Measurements from ENCODE around the gene AOX1.
"Not testable (repeated sequence)": the region's sequence is repeated elsewhere in the genome, so short reads cannot be mapped to it uniquely, and the experiment has no call there.

Gene AOX1

DNA sequence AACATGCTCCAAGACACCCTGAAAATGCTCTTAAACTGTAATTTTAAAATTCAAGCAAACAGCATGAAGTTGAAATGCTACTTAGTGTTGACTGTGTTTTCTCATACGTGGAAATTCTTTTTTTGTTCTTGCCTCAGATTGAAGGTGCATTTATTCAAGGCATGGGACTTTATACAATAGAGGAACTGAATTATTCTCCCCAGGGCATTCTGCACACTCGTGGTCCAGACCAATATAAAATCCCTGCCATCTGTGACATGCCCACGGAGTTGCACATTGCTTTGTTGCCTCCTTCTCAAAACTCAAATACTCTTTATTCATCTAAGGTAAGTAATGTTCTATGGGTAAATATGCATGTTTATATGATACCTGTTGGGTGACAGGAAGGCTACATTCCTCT, 82.7 kb downstream of the AOX1 start:
- no peak overlapping the region for H2AFZ ChIP-seq (ENCODE audit: low read depth, low read length)
- H3K4me1 ChIP-seq (ENCODE audit: insufficient read depth, low read length): no peaks in the 10 kb centered on the region
- no peaks in the 10 kb centered on the region for H3K36me3 ChIP-seq (ENCODE audit: insufficient read depth, low read length)
- no peak overlapping the region for H3K4me3 ChIP-seq (ENCODE audit: low read length)
- no peaks in the 10 kb centered on the region for H3K9me3 ChIP-seq (ENCODE audit: low read length)
- H3K27me3 ChIP-seq (ENCODE audit: insufficient read depth, low read length): no peaks in the 10 kb centered on the region

DNA sequence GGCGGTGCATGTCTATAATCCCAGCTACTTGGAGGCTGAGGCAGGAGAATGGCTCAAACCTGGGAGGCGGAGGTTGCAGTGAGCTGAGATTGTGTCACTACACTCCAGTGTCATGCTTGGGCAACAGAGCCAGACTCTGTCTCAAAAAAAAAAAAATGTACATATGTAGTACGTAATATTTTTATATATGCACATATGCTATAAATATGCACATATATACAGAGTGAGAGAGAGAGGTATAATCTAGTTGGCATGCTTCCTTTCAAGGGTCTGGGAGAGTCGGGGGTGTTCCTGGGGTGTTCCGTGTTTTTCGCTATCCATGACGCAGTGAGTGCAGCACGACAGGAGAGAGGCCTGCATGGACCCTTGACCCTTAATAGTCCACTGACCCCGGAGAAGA, 83.5 kb downstream of the AOX1 start:
- Histone ChIP-seq H3K27me3 (ENCODE audit: insufficient read depth, low read length) (no peaks in the 10 kb centered on the region), H3K4me1 (ENCODE audit: insufficient read depth, low read length) (no peaks in the 10 kb centered on the region), H3K4me3 (ENCODE audit: low read length) (no peak overlapping the region), H2AFZ (ENCODE audit: low read depth, low read length) (no peak overlapping the region), H3K36me3 (ENCODE audit: insufficient read depth, low read length) (no peaks in the 10 kb centered on the region), H3K9me3 (ENCODE audit: low read length) (no peaks in the 10 kb centered on the region)

DNA sequence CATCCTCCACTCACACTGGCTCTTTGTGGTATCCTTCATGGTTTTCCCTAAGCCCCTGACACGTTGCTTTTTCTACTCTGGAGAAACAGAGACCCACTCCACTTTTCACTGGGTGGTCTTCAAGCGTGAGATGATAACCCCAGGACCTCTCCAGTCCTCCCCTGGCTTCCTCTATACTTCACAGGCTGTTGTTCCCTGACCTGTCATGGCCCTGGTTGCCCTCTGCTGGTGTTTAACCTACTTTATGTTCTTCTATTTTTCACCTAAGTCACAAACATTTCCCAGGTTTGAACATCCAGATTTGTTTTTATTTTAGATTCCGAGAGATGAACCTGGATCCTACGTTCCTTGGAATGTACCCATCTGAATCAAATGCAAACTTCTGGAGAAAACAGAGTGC, 84.5 kb downstream of the AOX1 start:
- Histone ChIP-seq H3K27me3 (ENCODE audit: insufficient read depth, low read length) (no peaks in the 10 kb centered on the region), H3K36me3 (ENCODE audit: insufficient read depth, low read length) (no peaks in the 10 kb centered on the region), H2AFZ (ENCODE audit: low read depth, low read length) (no peak overlapping the region), H3K9me3 (ENCODE audit: low read length) (no peaks in the 10 kb centered on the region), H3K4me3 (ENCODE audit: low read length) (no peak overlapping the region), H3K4me1 (ENCODE audit: insufficient read depth, low read length) (no peaks in the 10 kb centered on the region)

DNA sequence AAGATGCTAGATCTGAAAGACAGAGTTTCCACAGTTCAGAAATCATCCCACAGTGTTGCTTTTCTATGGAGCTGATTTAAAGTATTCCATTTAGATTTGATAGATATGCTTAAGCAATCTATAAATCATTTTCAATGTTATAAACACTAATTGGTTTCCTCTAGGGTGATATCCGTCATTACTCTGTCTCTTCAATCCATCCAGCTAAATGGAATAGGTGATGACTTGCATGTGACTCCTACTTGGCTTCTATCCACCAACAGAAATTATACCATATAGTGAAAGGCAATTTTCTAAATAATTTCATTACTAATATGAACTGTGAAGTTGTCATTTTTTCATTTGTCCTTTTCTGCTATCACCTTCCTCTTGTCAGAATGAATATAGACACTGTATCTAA, 84.9 kb downstream of the AOX1 start:
- Histone ChIP-seq H3K9me3 (ENCODE audit: low read length) (no peaks in the 10 kb centered on the region), H3K27me3 (ENCODE audit: insufficient read depth, low read length) (no peaks in the 10 kb centered on the region), H3K4me3 (ENCODE audit: low read length) (no peak overlapping the region), H2AFZ (ENCODE audit: low read depth, low read length) (no peak overlapping the region), H3K4me1 (ENCODE audit: insufficient read depth, low read length) (no peaks in the 10 kb centered on the region), H3K36me3 (ENCODE audit: insufficient read depth, low read length) (no peaks in the 10 kb centered on the region)

DNA sequence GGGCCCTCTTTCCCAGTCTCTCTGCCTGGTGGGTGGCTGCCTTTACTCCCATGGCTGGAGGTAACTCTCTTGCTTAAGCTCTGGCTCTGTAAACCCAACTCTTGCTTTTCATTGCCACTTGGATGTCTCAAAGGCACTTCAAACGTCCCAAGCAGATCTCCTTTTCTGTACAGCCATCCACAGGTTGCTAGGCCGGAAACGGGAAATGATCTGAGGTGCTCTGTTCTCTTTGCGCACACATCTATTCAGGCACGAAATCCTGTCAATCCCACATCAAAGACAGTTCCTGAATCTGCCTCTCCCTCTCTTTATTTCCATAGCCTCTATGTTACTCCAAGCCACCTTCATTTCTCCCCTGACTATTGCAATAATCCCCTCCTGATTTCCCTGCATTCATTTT, 87.4 kb downstream of the AOX1 start:
- H3K27me3 ChIP-seq (ENCODE audit: insufficient read depth, low read length): no peaks in the 10 kb centered on the region
- H2AFZ ChIP-seq (ENCODE audit: low read depth, low read length): no peak overlapping the region
- no peak overlapping the region for H3K4me3 ChIP-seq (ENCODE audit: low read length)
- no peaks in the 10 kb centered on the region for H3K9me3 ChIP-seq (ENCODE audit: low read length)
- H3K4me1 ChIP-seq (ENCODE audit: insufficient read depth, low read length): no peaks in the 10 kb centered on the region
- no peaks in the 10 kb centered on the region for H3K36me3 ChIP-seq (ENCODE audit: insufficient read depth, low read length)

DNA sequence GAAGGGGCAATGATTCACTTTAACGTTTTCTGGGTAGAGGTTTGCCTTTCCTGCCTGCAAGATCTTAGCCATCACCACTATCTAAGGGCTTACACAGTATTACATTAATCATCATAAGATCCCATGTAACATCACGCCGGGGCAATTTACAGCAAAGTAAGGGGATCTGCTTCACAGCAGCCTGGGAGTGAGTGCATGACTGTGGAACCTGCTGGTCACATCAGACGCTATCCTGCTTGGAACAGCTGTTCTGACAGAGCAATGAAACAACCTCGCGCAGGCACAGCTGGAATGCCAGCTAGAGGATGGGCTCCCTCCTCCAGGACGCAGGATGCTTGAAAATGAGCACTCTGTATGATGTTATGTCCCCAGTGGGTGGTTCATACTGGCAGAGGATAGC, 89.0 kb downstream of the AOX1 start:
- no peak overlapping the region for H3K4me3 ChIP-seq (ENCODE audit: low read length)
- no peaks in the 10 kb centered on the region for H3K9me3 ChIP-seq (ENCODE audit: low read length)
- H3K36me3 ChIP-seq (ENCODE audit: insufficient read depth, low read length): no peaks in the 10 kb centered on the region
- H3K27me3 ChIP-seq (ENCODE audit: insufficient read depth, low read length): no peaks in the 10 kb centered on the region
- no peak overlapping the region for H2AFZ ChIP-seq (ENCODE audit: low read depth, low read length)
- H3K4me1 ChIP-seq (ENCODE audit: insufficient read depth, low read length): no peaks in the 10 kb centered on the region

DNA sequence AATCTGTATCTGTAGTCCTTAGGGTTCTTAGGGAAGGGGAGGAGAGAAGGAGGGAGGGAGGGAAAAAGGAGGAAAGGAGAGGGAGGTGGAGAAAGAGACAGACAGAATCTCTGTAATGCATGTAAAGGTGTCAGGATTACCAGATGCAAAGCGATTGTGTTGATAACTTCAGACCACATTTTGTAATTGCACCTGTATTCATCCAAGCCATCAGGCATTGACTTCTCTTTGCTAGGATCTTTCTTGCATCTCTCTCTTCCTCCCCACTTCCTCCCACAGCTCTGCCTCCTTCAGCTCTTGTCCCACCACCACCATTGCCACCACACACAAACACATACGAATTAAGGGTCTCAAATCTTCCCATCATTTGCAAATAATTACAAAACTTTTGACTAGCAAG, 91.4 kb downstream of the AOX1 start:
- H3K9me3 ChIP-seq (ENCODE audit: low read length): no peaks in the 10 kb centered on the region
- no peaks in the 10 kb centered on the region for H3K36me3 ChIP-seq (ENCODE audit: insufficient read depth, low read length)
- no peak overlapping the region for H3K4me3 ChIP-seq (ENCODE audit: low read length)
- H2AFZ ChIP-seq (ENCODE audit: low read depth, low read length): no peak overlapping the region
- no peaks in the 10 kb centered on the region for H3K27me3 ChIP-seq (ENCODE audit: insufficient read depth, low read length)
- H3K4me1 ChIP-seq (ENCODE audit: insufficient read depth, low read length): no peaks in the 10 kb centered on the region

DNA sequence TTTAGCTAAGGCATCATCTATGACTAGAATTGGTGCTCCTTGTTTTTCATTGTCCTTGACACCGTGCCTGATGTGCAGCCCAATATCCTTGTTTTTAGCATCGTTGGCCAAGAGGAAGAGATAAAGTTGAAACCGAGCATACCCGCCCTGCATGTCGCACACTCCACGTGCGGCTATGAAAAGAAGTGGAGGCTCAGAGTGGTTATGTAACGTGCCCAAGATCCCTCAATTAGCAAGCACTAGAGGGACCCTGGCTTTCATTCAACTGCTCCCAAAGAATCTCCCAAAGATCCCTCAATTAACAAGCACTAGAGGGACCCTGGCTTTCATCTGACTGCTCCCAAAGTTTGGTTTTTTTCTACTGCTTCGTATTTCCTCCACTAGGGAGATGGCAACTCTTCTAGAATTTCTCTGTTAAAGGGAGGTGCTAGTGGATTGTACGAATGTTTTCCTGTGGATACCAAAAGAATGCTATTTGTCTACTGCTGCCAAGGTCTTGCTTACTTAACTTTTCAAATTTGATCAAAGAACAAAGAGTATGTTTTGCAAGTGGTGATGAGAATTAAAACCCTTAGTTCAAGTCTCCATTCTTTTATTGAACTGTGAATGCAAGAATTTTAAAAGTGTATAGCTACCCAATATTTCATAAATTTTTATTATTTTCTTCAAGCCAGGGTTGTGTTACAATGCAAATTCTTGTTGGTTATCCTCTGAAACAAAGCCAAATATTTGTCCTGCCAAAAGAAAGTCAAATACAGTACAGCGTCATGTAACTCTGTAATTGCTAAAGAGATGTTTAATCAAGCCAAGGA, 92.1 kb downstream of the AOX1 start:
- no peak overlapping the region for H3K4me3 ChIP-seq (ENCODE audit: low read length)
- no peaks in the 10 kb centered on the region for H3K36me3 ChIP-seq (ENCODE audit: insufficient read depth, low read length)
- H3K9me3 ChIP-seq (ENCODE audit: low read length): no peaks in the 10 kb centered on the region
- no peak overlapping the region for H2AFZ ChIP-seq (ENCODE audit: low read depth, low read length)
- H3K4me1 ChIP-seq (ENCODE audit: insufficient read depth, low read length): no peaks in the 10 kb centered on the region
- H3K27me3 ChIP-seq (ENCODE audit: insufficient read depth, low read length): no peaks in the 10 kb centered on the region

DNA sequence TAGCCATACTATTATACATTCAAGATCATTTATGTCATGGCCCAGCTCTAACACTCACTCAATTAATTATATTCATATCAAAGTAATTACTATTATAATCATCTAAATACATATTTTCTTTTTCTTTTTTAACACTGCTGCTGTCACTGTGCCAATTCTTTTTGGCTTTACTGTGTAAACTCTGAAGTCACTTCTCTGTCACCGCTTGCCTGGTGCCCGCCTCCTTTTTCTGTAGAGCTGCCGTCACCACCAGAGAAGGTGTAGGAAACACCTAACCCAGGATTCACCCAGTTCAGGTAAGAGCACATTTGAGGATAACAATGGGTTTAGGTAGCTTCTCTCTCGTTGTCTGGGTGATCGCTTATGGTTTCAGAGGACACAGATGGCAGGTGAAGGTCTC, 93.3 kb downstream of the AOX1 start:
- H3K4me3 ChIP-seq (ENCODE audit: low read length): no peak overlapping the region

DNA sequence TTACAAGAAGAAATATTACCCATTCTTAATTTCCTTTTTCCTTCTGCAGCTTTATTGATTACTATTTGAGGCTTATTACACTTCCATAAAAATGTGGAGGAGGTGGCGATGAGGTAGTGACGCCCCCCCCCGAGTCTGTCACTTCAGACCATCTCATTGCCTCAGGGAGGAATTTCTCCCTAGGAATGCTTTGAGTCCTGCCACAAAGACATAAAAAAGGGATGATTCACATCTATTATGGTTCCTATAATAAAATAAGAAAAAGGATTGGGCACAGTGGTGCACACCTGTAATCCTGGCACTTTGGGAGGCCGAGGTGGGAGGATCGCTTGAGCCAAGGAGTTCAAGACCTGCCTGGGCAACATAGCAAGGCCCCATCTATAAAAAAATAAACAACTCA, 93.7 kb downstream of the AOX1 start:
- Histone ChIP-seq H3K4me1 (ENCODE audit: insufficient read depth, low read length) (no peaks in the 10 kb centered on the region), H3K4me3 (ENCODE audit: low read length) (no peak overlapping the region), H3K27me3 (ENCODE audit: insufficient read depth, low read length) (no peaks in the 10 kb centered on the region), H3K9me3 (ENCODE audit: low read length) (no peaks in the 10 kb centered on the region), H3K36me3 (ENCODE audit: insufficient read depth, low read length) (no peaks in the 10 kb centered on the region), H2AFZ (ENCODE audit: low read depth, low read length) (no peak overlapping the region)

More for the DNA sequence above, 93.3 kb downstream of the AOX1 start:
- H3K27me3 ChIP-seq (ENCODE audit: insufficient read depth, low read length): no peaks in the 10 kb centered on the region
- no peaks in the 10 kb centered on the region for H3K9me3 ChIP-seq (ENCODE audit: low read length)
- H2AFZ ChIP-seq (ENCODE audit: low read depth, low read length): no peak overlapping the region
- no peaks in the 10 kb centered on the region for H3K4me1 ChIP-seq (ENCODE audit: insufficient read depth, low read length)
- no peaks in the 10 kb centered on the region for H3K36me3 ChIP-seq (ENCODE audit: insufficient read depth, low read length)

DNA sequence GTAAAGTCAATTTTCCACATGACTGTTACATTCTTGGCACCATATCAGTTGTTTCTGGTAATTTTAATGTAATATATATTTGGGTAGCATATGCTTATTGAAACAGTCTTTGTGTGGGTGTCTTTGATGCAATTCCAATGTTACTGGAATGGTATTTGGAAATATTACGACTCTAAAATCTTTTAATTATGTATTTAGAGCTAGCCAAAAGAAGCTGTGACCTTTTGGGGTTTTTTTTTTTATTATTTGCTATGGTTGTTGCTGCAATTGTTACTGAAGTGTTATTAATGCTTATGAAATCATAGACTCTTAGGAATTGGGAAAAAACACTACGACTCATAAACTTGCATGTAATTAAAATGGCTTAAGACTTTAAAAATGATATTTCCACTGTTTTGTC, 95.9 kb downstream of the AOX1 start:
- Histone ChIP-seq H3K4me3 (ENCODE audit: low read length) (no peak overlapping the region), H3K9me3 (ENCODE audit: low read length) (no peaks in the 10 kb centered on the region), H3K36me3 (ENCODE audit: insufficient read depth, low read length) (no peaks in the 10 kb centered on the region), H3K27me3 (ENCODE audit: insufficient read depth, low read length) (no peaks in the 10 kb centered on the region), H3K4me1 (ENCODE audit: insufficient read depth, low read length) (no peaks in the 10 kb centered on the region), H2AFZ (ENCODE audit: low read depth, low read length) (no peak overlapping the region)

DNA sequence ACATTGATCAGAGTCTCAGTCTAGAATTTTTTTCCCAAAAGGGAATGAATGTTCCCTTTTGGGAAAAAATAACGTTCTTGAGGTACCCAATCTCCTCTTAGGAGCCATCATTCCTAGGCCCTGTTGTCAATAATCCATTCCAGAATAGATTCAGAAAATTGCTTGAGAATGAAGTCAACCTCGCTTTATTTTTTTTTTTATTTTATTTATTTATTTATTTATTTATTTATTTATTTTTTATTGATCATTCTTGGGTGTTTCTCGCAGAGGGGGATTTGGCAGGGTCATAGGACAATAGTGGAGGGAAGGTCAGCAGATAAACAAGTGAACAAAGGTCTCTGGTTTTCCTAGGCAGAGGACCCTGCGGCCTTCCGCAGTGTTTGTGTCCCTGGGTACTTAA, 96.6 kb downstream of the AOX1 start:
- H3K36me3 ChIP-seq (ENCODE audit: insufficient read depth, low read length); H2AFZ ChIP-seq (ENCODE audit: low read depth, low read length); H3K4me1 ChIP-seq (ENCODE audit: insufficient read depth, low read length); H3K4me3 ChIP-seq (ENCODE audit: low read length); H3K9me3 ChIP-seq (ENCODE audit: low read length); H3K27me3 ChIP-seq (ENCODE audit: insufficient read depth, low read length): not testable (repeated sequence)

DNA sequence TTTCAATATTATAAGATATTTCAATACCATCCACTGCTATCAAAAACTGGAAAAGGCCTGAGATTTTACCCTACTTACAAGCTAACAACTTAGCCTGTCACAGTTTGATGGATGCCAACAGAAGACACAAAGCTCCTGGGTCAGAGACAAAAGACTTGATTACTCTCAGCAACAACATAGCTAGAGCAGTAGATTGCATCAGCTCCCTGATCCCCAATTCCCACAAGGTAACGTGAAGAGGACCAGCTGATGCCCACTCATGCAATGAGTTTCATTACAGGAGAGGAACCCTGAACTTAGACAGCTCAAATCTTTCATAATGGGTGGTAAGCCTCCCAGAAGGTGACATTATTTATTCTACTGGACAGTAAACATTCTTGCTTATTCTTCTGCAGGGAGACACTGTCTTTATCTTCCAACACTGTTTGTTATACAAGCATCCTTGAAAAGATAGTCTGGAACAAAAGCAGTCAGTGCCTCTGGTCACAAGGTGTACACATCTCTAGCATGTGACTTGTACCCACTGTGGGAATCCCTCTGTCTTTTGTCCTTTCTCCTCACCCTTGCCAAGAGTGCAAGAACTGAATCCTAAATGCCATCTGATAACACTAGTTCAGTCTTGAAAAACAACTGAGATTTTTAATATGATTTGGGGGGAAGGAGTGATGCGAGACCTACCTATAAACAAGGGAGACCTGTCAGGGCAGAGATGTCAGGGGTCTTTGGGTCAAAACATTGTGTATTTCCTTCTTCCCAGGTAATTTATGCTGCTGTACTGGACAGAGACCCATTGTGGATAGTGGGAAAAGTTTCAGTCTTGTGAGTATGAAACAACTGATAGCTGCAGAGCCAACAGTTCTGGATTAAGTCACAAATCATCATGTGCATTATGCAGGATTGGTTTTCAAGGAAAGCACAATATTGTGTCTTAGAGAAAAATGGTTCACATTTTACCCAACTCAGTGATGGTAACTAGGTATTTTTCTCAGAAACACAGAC, 102.4 kb downstream of the AOX1 start:
- Histone ChIP-seq H3K27me3 (ENCODE audit: insufficient read depth, low read length) (no peaks in the 10 kb centered on the region), H3K4me3 (ENCODE audit: low read length) (no peak overlapping the region), H3K36me3 (ENCODE audit: insufficient read depth, low read length) (no peaks in the 10 kb centered on the region), H3K9me3 (ENCODE audit: low read length) (no peaks in the 10 kb centered on the region), H3K4me1 (ENCODE audit: insufficient read depth, low read length) (no peaks in the 10 kb centered on the region), H2AFZ (ENCODE audit: low read depth, low read length) (no peak overlapping the region)

Measured in neuron (in vitro differentiated cells).